PFSK-1 (cell line): ENCODE measurements around the gene HGFAC.

ENCODE experiments used
- FOXP2 ChIP-seq: optimal IDR thresholded peaks from 2 replicates; pipeline ENCODE3; 2011; ENCODE audit warnings: borderline replicate concordance, control low read depth, inconsistent platforms; ENCODE audit not compliant: insufficient read depth; ENCODE audit errors: extremely low read length, extremely low read depth
- POLR2AphosphoS5 ChIP-seq: IDR thresholded peaks from 2 replicates; pipeline ENCODE4 v1.6.1; 2012; ENCODE audit warnings: low read depth, mild to moderate bottlenecking, control low read depth, low read length, moderate library complexity
- REST ChIP-seq, 2 experiments: IDR thresholded peaks; 2 replicates each; pipeline versions ENCODE4 v1.6.1 to v1.8.0; 2011 to 2012; ENCODE audit warnings: low read depth in 2 of 2, low read length in 2 of 2, control low read depth in 1 of 2, inconsistent platforms in 1 of 2, mild to moderate bottlenecking in 1 of 2, moderate library complexity in 1 of 2; ENCODE audit not compliant: insufficient read depth in 1 of 2
- SIN3A ChIP-seq: IDR thresholded peaks from 2 replicates; pipeline ENCODE4 v1.6.1; 2012; ENCODE audit warnings: mild to moderate bottlenecking, low read length, moderate library complexity, borderline replicate concordance; ENCODE audit not compliant: insufficient read depth
- TAF1 ChIP-seq: IDR thresholded peaks from 2 replicates; pipeline ENCODE4 v1.6.1; 2012; ENCODE audit warnings: low read length, control low read depth, borderline replicate concordance; ENCODE audit not compliant: insufficient read depth

HGFAC gene

GRCh38 chr4:3487861-3488260 lies 46.1 kb downstream of the HGFAC start:
- no peak for TF ChIP-seq POLR2AphosphoS5
- no peak for TF ChIP-seq REST (IDR thresholded peaks at IDR 0.05; ENCODE audit: insufficient read depth in 1 of 2, low read depth in 2 of 2, low read length in 2 of 2)
- TF ChIP-seq SIN3A, result no peak
- TF ChIP-seq FOXP2, result no peak
- no peak for TF ChIP-seq TAF1

- no peak for TF ChIP-seq TAF1
- no peak for TF ChIP-seq POLR2AphosphoS5
- TF ChIP-seq REST (IDR thresholded peaks at IDR 0.05; ENCODE audit: insufficient read depth in 1 of 2, low read depth in 2 of 2, low read length in 2 of 2), result no peak
- no peak for TF ChIP-seq SIN3A
These were observed 47.1 kb downstream of the HGFAC start for GRCh38 chr4:3488820-3489219.

GRCh38 chr4:3489451-3489962 lies 47.7 kb downstream of the HGFAC start:
- TF ChIP-seq POLR2AphosphoS5, result no peak
- TF ChIP-seq FOXP2, result no peak
- no peak for TF ChIP-seq TAF1
- no peak for TF ChIP-seq SIN3A
- no peak for TF ChIP-seq REST (IDR thresholded peaks at IDR 0.05; ENCODE audit: insufficient read depth in 1 of 2, low read depth in 2 of 2, low read length in 2 of 2)

DNA sequence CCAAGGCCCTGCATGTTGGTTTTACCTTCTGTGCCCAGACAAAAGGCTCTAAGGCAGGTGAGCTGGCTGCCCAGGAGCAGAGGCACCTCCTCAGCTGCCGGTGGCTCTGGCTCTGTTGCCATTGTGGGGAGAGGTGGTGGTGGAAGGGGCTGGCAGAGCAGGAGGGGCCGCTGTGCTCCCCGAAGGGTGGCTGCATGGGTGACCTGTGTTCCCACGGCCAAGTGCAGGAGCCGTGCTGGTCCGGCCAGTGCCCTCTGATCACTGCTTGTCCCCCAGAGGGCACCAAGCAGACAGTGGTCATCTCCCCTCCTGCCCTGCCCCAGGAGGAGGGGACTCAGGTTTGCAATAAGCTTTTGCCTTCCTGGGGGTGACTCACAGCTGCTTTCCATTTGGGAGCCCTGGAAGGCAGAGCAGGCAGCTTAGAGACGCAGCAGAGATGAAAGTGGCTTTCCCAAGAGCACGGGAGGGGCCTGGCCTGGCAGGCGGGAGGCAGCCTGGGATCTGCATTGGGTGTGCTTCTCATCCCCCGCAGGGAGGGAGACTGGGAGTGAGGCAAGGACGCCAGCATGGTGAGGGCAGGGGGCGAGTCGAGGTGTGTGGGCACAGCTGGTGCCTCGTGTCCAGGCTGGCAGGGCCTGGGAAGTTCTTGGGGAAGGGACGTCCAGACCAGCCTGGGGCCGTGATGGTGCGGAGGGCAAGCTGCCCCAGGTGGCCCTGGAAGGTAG lies 50.1 kb downstream of the HGFAC start:
- TF ChIP-seq REST (IDR thresholded peaks at IDR 0.05; ENCODE audit: insufficient read depth in 1 of 2, low read depth in 2 of 2, low read length in 2 of 2) (no peak), TAF1 (no peak), FOXP2 (no peak), POLR2AphosphoS5 (no peak), SIN3A (no peak)

- TF ChIP-seq TAF1, result no peak
- TF ChIP-seq SIN3A, result no peak
- TF ChIP-seq FOXP2, result no peak
- no peak for TF ChIP-seq REST (IDR thresholded peaks at IDR 0.05; ENCODE audit: insufficient read depth in 1 of 2, low read depth in 2 of 2, low read length in 2 of 2)
- no peak for TF ChIP-seq POLR2AphosphoS5
These were observed 51.3 kb downstream of the HGFAC start for GRCh38 chr4:3492741-3493719.
